ENCODE data around the gene F11R. TPM values are rescaled to one million over a fixed set of nuclear protein-coding genes. Genes with fewer than 3 reads are reported as not detected.

Gene F11R
- total and polyA plus RNA-seq, 10 of the 15 experiments (the other 5 are each of a cell fraction or from before 2014, with no cell fraction given), result 15.3 to 80.9 (median 24.3) TPM

- Histone ChIP-seq H3K9me3 (replicated peaks; ENCODE audit: control insufficient read depth, insufficient read depth, low read length) (no peaks in the 10 kb centered on the region), H3K27me3 (replicated peaks in 1 of 2; ENCODE audit: control insufficient read depth in 2 of 2, insufficient read depth in 2 of 2, low read length in 1 of 2) (no peaks in the 10 kb centered on the region), H3K4me1 (ENCODE audit: control insufficient read depth, insufficient read depth, low read length) (peaks cover 15% of the 10 kb centered on the region), H3K4me3 (peak overlapping the region; percentile 90), H3K9ac (ENCODE audit: control insufficient read depth, insufficient read depth, low read length) (peak overlapping the region; percentile 95), H2AFZ (ENCODE audit: control insufficient read depth, low read depth, low read length) (no peak overlapping the region), H3K27ac (ENCODE audit: control insufficient read depth, insufficient read depth) (peak overlapping the region; percentile 100), H3K4me2 (ENCODE audit: control insufficient read depth, insufficient read depth) (peak overlapping the region; percentile 91), H4K20me1 (ENCODE audit: control insufficient read depth, insufficient read depth) (no peaks in the 10 kb centered on the region), H3K36me3 (ENCODE audit: control insufficient read depth in 2 of 2, insufficient read depth in 2 of 2, low read length in 1 of 2) (peaks cover 18 to 27% of the 10 kb centered on the region in 2 experiments), H3K79me2 (ENCODE audit: control insufficient read depth, insufficient read depth, low read length) (peaks cover 22% of the 10 kb centered on the region)
- peak; percentile 75 for FAIRE-seq
- BruUV-seq (replicated peaks), result no TSS peak
- in situ Hi-C loops (cut with MboI), result no loop called here
- ChIA-PET RAD21 (ENCODE audit: unreplicated experiment) (interaction anchor here (0.6 to 4.8 kb wide), 18 partner anchors 8 to 280 kb away, joined by 3 to 107 read pairs (median 4); partner anchors contain the start of genes ARHGAP30, DEDD, F11R and ITLN2), SMC1A (ENCODE audit: uncharacterized antibody, unreplicated experiment) (interaction anchor here (0.5 to 7.5 kb wide), 18 partner anchors 8 to 512 kb away, joined by 3 to 134 read pairs (median 6); partner anchors contain the start of genes ARHGAP30, DEDD, F11R and KLHDC9), POLR2A (interaction anchor here (0.5 to 5.2 kb wide), 18 partner anchors 9 to 335 kb away, joined by 3 to 139 read pairs (median 4); partner anchors contain the start of genes ARHGAP30, DEDD, F11R and KLHDC9), CTCF (interaction anchor here (0.6 to 11.1 kb wide), 20 partner anchors 8 to 239 kb away, joined by 3 to 181 read pairs (median 6); partner anchors contain the start of genes ARHGAP30, F11R, KLHDC9 and PPOX)
- peak; percentile 64 for DNase-seq (ENCODE audit: low read depth, low spot score)
- WGBS (ENCODE audit: insufficient coverage, insufficient replicate concordance, low lambda C conversion rate, missing lambda C conversion rate), result 0% methylated on average over 2 of the region's 2 CpGs
- ATAC-seq, result peak; percentile 69
- intact Hi-C loops (cut with micrococcal nuclease; ENCODE audit: unreplicated experiment), result loop anchor here (1.0 to 5.0 kb wide), 4 partner anchors 22 to 71 kb away; partner anchors contain the start of genes NIT1 and PFDN2
- TF ChIP-seq MTA2 (IDR thresholded peaks at IDR 0.05; ENCODE audit: low read depth) (peak; percentile 67; the same call in 1 of the 2 replicates), HDAC6 (IDR thresholded peaks at IDR 0.05; ENCODE audit: unreplicated experiment) (no peak), FOXM1 (IDR thresholded peaks at IDR 0.05; ENCODE audit: low read depth, low read length) (peak; percentile 62; the same call in 1 of the 2 replicates), MXI1 (IDR thresholded peaks at IDR 0.05; ENCODE audit: low read depth, low read length) (peak; percentile 71), ATF7 (IDR thresholded peaks at IDR 0.05; ENCODE audit: low read depth) (peak; percentile 55), RUNX3 (IDR thresholded peaks at IDR 0.05; ENCODE audit: low read length) (peak; percentile 81), CHD1 (IDR thresholded peaks at IDR 0.05; ENCODE audit: low read depth, low read length) (peak; percentile 34), IKZF1 (conservative IDR thresholded peaks at IDR 0.05) (no peak; the same call in 1 of the 2 replicates), ASH2L (IDR thresholded peaks at IDR 0.05; ENCODE audit: borderline replicate concordance, low read depth) (peak; percentile 49; the same call in 1 of the 2 replicates), BCL11A (IDR thresholded peaks at IDR 0.05; ENCODE audit: low read depth, low read length) (peak; percentile 44; the same call in 1 of the 2 replicates), SUPT20H (IDR thresholded peaks at IDR 0.05; ENCODE audit: borderline replicate concordance, control insufficient read depth, low read depth, low read length) (no peak), KAT2A (conservative IDR thresholded peaks at IDR 0.05; ENCODE audit: control insufficient read depth, low read depth, low read length) (no peak), SMAD5 (IDR thresholded peaks at IDR 0.05; ENCODE audit: low read depth) (no peak), STAT3 (IDR thresholded peaks at IDR 0.05; ENCODE audit: low read depth, low read length) (no peak), STAT1 (conservative IDR thresholded peaks at IDR 0.05) (no peak), EP300 (IDR thresholded peaks at IDR 0.05; ENCODE audit: borderline replicate concordance in 1 of 2, control insufficient read depth in 1 of 2, low read depth in 2 of 2, low read length in 2 of 2) (peak; percentile 67 to 86; a peak in 3 of 4 replicates), IKZF2 (IDR thresholded peaks at IDR 0.05) (peak; percentile 52 to 53; a peak in 2 of 4 replicates), RAD51 (IDR thresholded peaks at IDR 0.05) (0 out of 2 replicates have a peak, but pooled peaks have one; percentile 5), ZNF274 (IDR thresholded peaks at IDR 0.05; ENCODE audit: insufficient read depth, insufficient read length) (no peak), SP1 (IDR thresholded peaks at IDR 0.05; ENCODE audit: low read depth, low read length) (peak; percentile 54), TBL1XR1 (IDR thresholded peaks at IDR 0.05; ENCODE audit: low read depth, low read length) (peak; percentile 54), ATF2 (IDR thresholded peaks at IDR 0.05; ENCODE audit: low read length) (peak; percentile 48)
These were observed 25.8 kb upstream of the F11R start for GRCh38 chr1:161046605-161047228.

Data from GM12878 (cell line).